ENCODE data around the gene SPG7.

The SPG7 gene

GRCh38 chr16:89544713-89545043, 36.5 kb downstream of the SPG7 start:
- Mint-ChIP-seq H3K4me3 (no peak overlapping the region), H3K27me3 (no peaks in the 10 kb centered on the region), H3K27ac (no peak overlapping the region), H3K4me1 (ENCODE audit: low read depth) (peaks cover 23% of the 10 kb centered on the region), H3K9me3 (ENCODE audit: low read depth) (no peaks in the 10 kb centered on the region), H3K36me3 (peaks cover 10% of the 10 kb centered on the region)

- no peaks in the 10 kb centered on the region for H3K9me3 Mint-ChIP-seq (ENCODE audit: low read depth)
- H3K27ac Mint-ChIP-seq: no peak overlapping the region
- H3K36me3 Mint-ChIP-seq: peaks cover 10% of the 10 kb centered on the region
- no peak overlapping the region for H3K4me3 Mint-ChIP-seq
- H3K27me3 Mint-ChIP-seq: no peaks in the 10 kb centered on the region
- H3K4me1 Mint-ChIP-seq (ENCODE audit: low read depth): peaks cover 27% of the 10 kb centered on the region
These were observed 37.0 kb downstream of the SPG7 start for GRCh38 chr16:89545044-89545830.

GRCh38 chr16:89545831-89546574, 37.8 kb downstream of the SPG7 start:
- no peaks in the 10 kb centered on the region for H3K27me3 Mint-ChIP-seq
- peaks cover 31% of the 10 kb centered on the region for H3K4me1 Mint-ChIP-seq (ENCODE audit: low read depth)
- H3K4me3 Mint-ChIP-seq: no peak overlapping the region
- peaks cover 10% of the 10 kb centered on the region for H3K36me3 Mint-ChIP-seq
- no peaks in the 10 kb centered on the region for H3K9me3 Mint-ChIP-seq (ENCODE audit: low read depth)
- no peak overlapping the region for H3K27ac Mint-ChIP-seq

- Mint-ChIP-seq H3K9me3 (ENCODE audit: low read depth) (no peaks in the 10 kb centered on the region), H3K4me3 (no peak overlapping the region), H3K27ac (no peak overlapping the region), H3K36me3 (peaks cover 7% of the 10 kb centered on the region), H3K27me3 (no peaks in the 10 kb centered on the region), H3K4me1 (ENCODE audit: low read depth) (peaks cover 31% of the 10 kb centered on the region)
These were observed 38.6 kb downstream of the SPG7 start for GRCh38 chr16:89546781-89547180.

GRCh38 chr16:89547291-89547690, 39.1 kb downstream of the SPG7 start:
- Mint-ChIP-seq H3K4me3 (no peak overlapping the region), H3K9me3 (ENCODE audit: low read depth) (no peaks in the 10 kb centered on the region), H3K36me3 (peaks cover 7% of the 10 kb centered on the region), H3K27me3 (no peaks in the 10 kb centered on the region), H3K27ac (no peak overlapping the region), H3K4me1 (ENCODE audit: low read depth) (peaks cover 31% of the 10 kb centered on the region)

DNA sequence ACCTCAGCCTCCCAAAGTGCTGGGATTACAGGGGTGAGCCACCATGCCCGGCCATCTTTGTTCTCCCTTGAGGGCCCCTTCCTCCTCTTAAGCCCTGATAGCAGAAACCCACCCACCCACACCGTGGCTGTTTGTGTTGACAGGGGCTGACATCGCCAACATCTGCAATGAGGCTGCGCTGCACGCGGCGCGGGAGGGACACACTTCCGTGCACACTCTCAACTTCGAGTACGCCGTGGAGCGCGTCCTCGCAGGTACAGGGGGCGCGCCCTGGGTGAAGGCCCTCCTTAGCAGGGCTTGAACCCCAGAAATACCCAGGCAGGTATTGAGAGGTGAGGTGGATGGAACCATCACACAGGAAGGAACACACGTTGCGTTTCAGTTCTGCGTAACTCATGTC, 39.7 kb downstream of the SPG7 start:
- H3K36me3 Mint-ChIP-seq: peaks cover 7% of the 10 kb centered on the region

GRCh38 chr16:89548344-89549006, 40.3 kb downstream of the SPG7 start:
- Mint-ChIP-seq H3K27ac (peak overlapping the region; percentile 83), H3K4me1 (ENCODE audit: low read depth) (peaks cover 31% of the 10 kb centered on the region), H3K9me3 (ENCODE audit: low read depth) (no peaks in the 10 kb centered on the region), H3K4me3 (peak overlapping the region; percentile 67), H3K36me3 (peaks cover 7% of the 10 kb centered on the region), H3K27me3 (no peaks in the 10 kb centered on the region)

More for the DNA sequence above, 39.7 kb downstream of the SPG7 start:
- peaks cover 31% of the 10 kb centered on the region for H3K4me1 Mint-ChIP-seq (ENCODE audit: low read depth)
- no peak overlapping the region for H3K4me3 Mint-ChIP-seq
- H3K27me3 Mint-ChIP-seq: no peaks in the 10 kb centered on the region
- H3K27ac Mint-ChIP-seq: no peak overlapping the region
- no peaks in the 10 kb centered on the region for H3K9me3 Mint-ChIP-seq (ENCODE audit: low read depth)

DNA sequence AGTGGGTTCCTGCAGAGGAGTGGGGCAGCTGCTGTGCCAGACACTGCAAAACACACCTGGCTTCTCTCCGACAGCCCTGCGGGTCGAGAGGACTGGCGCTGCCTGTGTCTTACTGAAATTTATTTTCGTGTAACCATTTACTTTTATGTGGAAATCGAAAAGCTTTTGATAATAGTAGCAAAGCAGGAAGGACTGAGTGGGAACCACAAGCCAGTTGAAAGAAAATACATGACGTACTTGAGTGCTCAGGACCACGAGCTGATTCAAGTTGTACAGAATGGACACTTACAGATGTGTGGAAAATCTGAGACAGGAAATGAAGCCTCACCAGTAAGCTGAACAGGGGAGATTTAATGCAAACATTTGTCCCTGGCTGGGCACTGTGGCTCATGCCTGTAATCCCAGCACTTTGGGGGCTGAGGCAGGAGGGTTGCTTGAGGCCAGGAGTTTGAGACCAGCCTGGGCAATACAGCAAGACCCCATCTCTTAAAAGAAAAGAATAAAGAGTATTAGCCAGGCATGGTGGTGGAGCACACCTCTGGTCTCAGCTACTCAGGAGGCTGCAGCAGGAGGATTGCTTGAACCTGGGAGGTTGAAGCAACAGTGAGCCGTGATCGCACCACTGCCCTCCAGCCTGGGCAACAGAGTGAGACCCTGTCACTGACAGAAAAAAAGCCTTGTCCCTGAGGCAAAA, 41.0 kb downstream of the SPG7 start:
- Mint-ChIP-seq H3K4me3 (peak overlapping the region; percentile 67), H3K4me1 (ENCODE audit: low read depth) (peaks cover 31% of the 10 kb centered on the region), H3K27me3 (no peaks in the 10 kb centered on the region), H3K27ac (peak overlapping the region; percentile 83), H3K36me3 (peaks cover 7% of the 10 kb centered on the region), H3K9me3 (ENCODE audit: low read depth) (no peaks in the 10 kb centered on the region)

- Mint-ChIP-seq H3K27ac (no peak overlapping the region), H3K27me3 (no peaks in the 10 kb centered on the region), H3K9me3 (ENCODE audit: low read depth) (no peaks in the 10 kb centered on the region), H3K4me1 (ENCODE audit: low read depth) (peaks cover 31% of the 10 kb centered on the region), H3K4me3 (no peak overlapping the region), H3K36me3 (peaks cover 7% of the 10 kb centered on the region)
These were observed 42.3 kb downstream of the SPG7 start for GRCh38 chr16:89550421-89551007.

DNA sequence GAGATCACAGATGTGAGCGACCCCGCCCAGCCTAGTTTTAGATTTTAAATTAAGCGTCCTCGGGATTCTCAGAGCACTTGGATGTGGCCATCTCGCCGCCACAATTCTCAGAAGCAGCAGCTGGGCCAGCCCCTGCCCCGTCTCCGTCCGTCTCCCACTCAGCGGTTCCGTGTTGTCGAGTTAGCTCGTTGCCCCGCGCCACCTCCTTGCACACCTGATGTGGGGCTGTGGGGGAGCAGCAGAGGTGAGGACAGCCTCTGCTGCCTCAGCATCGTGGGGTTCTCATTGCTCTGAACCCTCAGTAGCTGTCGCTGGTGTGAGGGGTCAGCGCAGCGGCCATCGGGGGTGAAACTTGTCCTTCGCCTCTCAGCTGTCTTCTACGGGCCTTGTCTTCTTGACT, 44.1 kb downstream of the SPG7 start:
- Mint-ChIP-seq H3K36me3 (peaks cover 7% of the 10 kb centered on the region), H3K9me3 (ENCODE audit: low read depth) (no peaks in the 10 kb centered on the region), H3K27ac (no peak overlapping the region), H3K4me1 (ENCODE audit: low read depth) (peaks cover 32% of the 10 kb centered on the region), H3K4me3 (no peak overlapping the region), H3K27me3 (no peaks in the 10 kb centered on the region)

- Mint-ChIP-seq H3K4me1 (ENCODE audit: low read depth) (peaks cover 35% of the 10 kb centered on the region), H3K27ac (no peak overlapping the region), H3K27me3 (no peaks in the 10 kb centered on the region), H3K36me3 (peaks cover 7% of the 10 kb centered on the region), H3K9me3 (ENCODE audit: low read depth) (no peaks in the 10 kb centered on the region), H3K4me3 (no peak overlapping the region)
These were observed 44.7 kb downstream of the SPG7 start for GRCh38 chr16:89552913-89553312.

DNA sequence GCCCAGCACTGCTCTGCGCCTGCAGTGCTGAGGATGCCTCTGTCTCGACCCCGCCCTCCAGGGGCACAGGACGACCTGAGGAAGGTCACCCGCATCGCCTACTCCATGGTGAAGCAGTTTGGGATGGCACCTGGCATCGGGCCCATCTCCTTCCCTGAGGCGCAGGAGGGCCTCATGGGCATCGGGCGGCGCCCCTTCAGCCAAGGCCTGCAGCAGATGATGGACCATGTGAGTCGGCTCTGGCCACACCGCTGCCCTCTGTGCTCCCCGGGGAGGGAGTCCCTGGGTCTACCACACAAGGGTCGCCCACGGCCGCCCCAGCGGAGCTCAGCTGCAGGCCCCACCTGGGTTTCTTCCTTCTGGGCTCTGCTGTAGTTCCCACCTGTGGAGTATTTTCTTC, 45.5 kb downstream of the SPG7 start:
- no peak overlapping the region for H3K4me3 Mint-ChIP-seq
- H3K36me3 Mint-ChIP-seq: peaks cover 7% of the 10 kb centered on the region
- H3K27me3 Mint-ChIP-seq: no peaks in the 10 kb centered on the region
- H3K9me3 Mint-ChIP-seq (ENCODE audit: low read depth): no peaks in the 10 kb centered on the region
- peaks cover 28% of the 10 kb centered on the region for H3K4me1 Mint-ChIP-seq (ENCODE audit: low read depth)
- H3K27ac Mint-ChIP-seq: no peak overlapping the region

- Mint-ChIP-seq H3K36me3 (peaks cover 4% of the 10 kb centered on the region), H3K27me3 (no peaks in the 10 kb centered on the region), H3K4me1 (ENCODE audit: low read depth) (peaks cover 22% of the 10 kb centered on the region), H3K27ac (no peak overlapping the region), H3K4me3 (no peak overlapping the region), H3K9me3 (ENCODE audit: low read depth) (no peaks in the 10 kb centered on the region)
These were observed 46.1 kb downstream of the SPG7 start for GRCh38 chr16:89554343-89554742.

DNA sequence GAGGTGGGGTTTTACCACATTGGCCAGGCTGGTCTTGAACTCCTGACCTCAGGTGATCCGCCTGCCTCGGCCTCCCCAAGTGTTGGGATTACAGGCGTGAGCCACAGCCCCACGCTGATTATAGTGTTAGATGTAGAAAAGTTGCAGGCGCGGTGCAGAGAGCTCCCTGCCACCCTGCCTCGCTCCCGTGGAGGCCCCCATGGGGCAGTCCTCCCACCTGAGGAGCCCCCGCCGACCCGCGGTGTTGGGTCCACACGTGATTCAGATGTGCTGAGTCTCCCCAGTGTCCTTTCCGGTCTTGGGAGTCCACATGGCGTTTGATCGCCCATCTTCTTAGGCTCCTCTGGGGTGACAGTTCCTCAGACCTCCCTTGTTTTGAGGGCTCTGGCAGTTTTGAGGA, 47.1 kb downstream of the SPG7 start:
- Mint-ChIP-seq H3K4me3 (no peak overlapping the region), H3K27me3 (no peaks in the 10 kb centered on the region), H3K27ac (no peak overlapping the region), H3K36me3 (peaks cover 4% of the 10 kb centered on the region), H3K4me1 (ENCODE audit: low read depth) (peaks cover 16% of the 10 kb centered on the region), H3K9me3 (ENCODE audit: low read depth) (no peaks in the 10 kb centered on the region)
